HepG2 (cell line): ENCODE data around the gene SNX9. TPM values are rescaled to one million over a fixed set of nuclear protein-coding genes. Genes with fewer than 3 reads are reported as not detected.

Experiments
- IRX3 ChIP-seq: sonication (generic); formaldehyde crosslinking; IDR thresholded peaks from 2 replicates; pipeline ENCODE4 v1.8.1; 2023; ENCODE audit warnings: mild to moderate bottlenecking, low read depth, missing genetic modification reagents, borderline replicate concordance
- KLF16 ChIP-seq, 2 experiments: sonication (generic) in 1 of 2; formaldehyde crosslinking in 1 of 2; IDR thresholded peaks; 2 replicates each; pipeline versions ENCODE4 v1.6.1 to v1.8.0; 2016 to 2023; ENCODE audit warnings: missing genetic modification reagents in 2 of 2, missing compliant biosample characterization in 1 of 2
- NRL ChIP-seq: sonication (generic); formaldehyde crosslinking; IDR thresholded peaks from 2 replicates; pipeline ENCODE4 v1.5.0; 2020; ENCODE audit warnings: missing genetic modification reagents, mild to moderate bottlenecking, moderate library complexity, borderline replicate concordance
- ONECUT2 ChIP-seq: sonication (generic); formaldehyde crosslinking; IDR thresholded peaks from 2 replicates; pipeline ENCODE4 v1.4.0; 2020; ENCODE audit warnings: missing genetic modification reagents
- RFX3 ChIP-seq: IDR thresholded peaks from 2 replicates; pipeline ENCODE4 v1.6.1; 2016; ENCODE audit warnings: missing biosample characterization, missing genetic modification reagents
- RFXAP ChIP-seq: sonication (generic); formaldehyde crosslinking; IDR thresholded peaks from 2 replicates; pipeline ENCODE4 v1.4.0; 2020; ENCODE audit warnings: missing genetic modification reagents, borderline replicate concordance
- RXRA ChIP-seq: sonication (generic); formaldehyde crosslinking; IDR thresholded peaks from 2 replicates; pipeline ENCODE4 v1.5.1; 2020; ENCODE audit warnings: missing genetic modification reagents
- STAG1 ChIP-seq: sonication (generic); formaldehyde crosslinking; IDR thresholded peaks from 2 replicates; pipeline ENCODE4 v1.4.0; 2020; ENCODE audit warnings: missing genetic modification reagents
- TBP ChIP-seq: sonication (generic); formaldehyde crosslinking; IDR thresholded peaks from 2 replicates; pipeline ENCODE4 v1.5.0; 2020; ENCODE audit warnings: missing genetic modification reagents
- TP53 ChIP-seq: sonication (generic); formaldehyde crosslinking; conservative IDR thresholded peaks from 2 replicates; pipeline ENCODE4 v1.4.0; 2020; ENCODE audit warnings: missing genetic modification reagents
- ZHX2 ChIP-seq, 2 experiments: sonication (generic) in 1 of 2; formaldehyde crosslinking in 1 of 2; IDR thresholded peaks; 2 replicates each; pipeline versions ENCODE4 v1.6.1 to v1.9.0; 2014 to 2022; ENCODE audit warnings: antibody characterized with exemption in 1 of 2, borderline replicate concordance in 1 of 2, inconsistent platforms in 1 of 2, low read depth in 1 of 2, missing genetic modification reagents in 1 of 2
- ZNF18 ChIP-seq: sonication (generic); formaldehyde crosslinking; IDR thresholded peaks from 2 replicates; pipeline ENCODE4 v1.8.0; 2022; ENCODE audit warnings: mild to moderate bottlenecking, missing genetic modification reagents; ENCODE audit not compliant: insufficient replicate concordance
- ZNF772 ChIP-seq: sonication (generic); formaldehyde crosslinking; IDR thresholded peaks from 2 replicates; pipeline ENCODE4 v1.5.0; 2020; ENCODE audit warnings: mild to moderate bottlenecking, missing genetic modification reagents
- ZNF777 ChIP-seq: sonication (generic); formaldehyde crosslinking; IDR thresholded peaks from 2 replicates; pipeline ENCODE4 v1.4.0; 2020; ENCODE audit warnings: missing genetic modification reagents
- ZSCAN5A ChIP-seq: sonication (generic); formaldehyde crosslinking; IDR thresholded peaks from 2 replicates; pipeline ENCODE4 v1.8.0; 2022; ENCODE audit warnings: mild to moderate bottlenecking, missing genetic modification reagents, borderline replicate concordance
- polyA plus RNA-seq, 8 experiments: library from polyadenylated mRNA; depleted of rRNA in 3 of 8; stranded (reverse) in 7 of 8; unstranded in 1 of 8; fragments of >200 nt; fragmentation: Illumina TruSeq in 4 of 8; extraction: Trizol in 4 of 8; gene quantifications; 2 replicates each; pipeline versions ENCODE4 v1.2.1 to v1.2.3, GENCODE V29; 2011 to 2016; ENCODE audit warnings: low read depth in 4 of 8, missing spikeins in 1 of 8, mixed read lengths in 1 of 8; ENCODE audit not compliant: insufficient read depth in 1 of 8
- total RNA-seq, 5 experiments: library from RNA; depleted of rRNA; stranded (reverse); fragments of >200 nt; fragmentation: Illumina TruSeq; extraction: Trizol; gene quantifications; 2 replicates each; pipeline ENCODE4 v1.2.3, GENCODE V29; 2016; ENCODE audit warnings: low read depth in 1 of 5

The SNX9 gene
- total and polyA plus RNA-seq, 2 of the 13 experiments (the other 11 are each of a cell fraction or from before 2014, with no cell fraction given), result 21.9 to 36.0 TPM

- TF ChIP-seq TP53 (CRISPR knock-in tag) (peak; percentile 61; the same call in 1 of the 2 replicates), STAG1 (CRISPR knock-in tag) (peak; percentile 25; the same call in 1 of the 2 replicates), ZNF18 (no peak), NRL (CRISPR knock-in tag) (peak; percentile 31; the same call in 1 of the 2 replicates), TBP (CRISPR knock-in tag) (no peak), RXRA (CRISPR knock-in tag) (peak; percentile 15; the same call in 1 of the 2 replicates), RFX3 (no peak), IRX3 (no peak), ZNF772 (CRISPR knock-in tag) (peak; percentile 58; the same call in 1 of the 2 replicates), ZHX2 (IDR thresholded peaks at IDR 0.05; ENCODE audit: low read depth) (no peak), ZHX2 (CRISPR knock-in tag; IDR thresholded peaks at IDR 0.05; ENCODE audit: borderline replicate concordance) (0 out of 2 replicates have a peak, but pooled peaks have one; percentile 34), ZSCAN5A (CRISPR knock-in tag) (no peak), KLF16 (CRISPR knock-in tag; IDR thresholded peaks at IDR 0.05) (no peak), ONECUT2 (0 out of 2 replicates have a peak, but pooled peaks have one; percentile 29), ZNF777 (CRISPR knock-in tag) (peak; percentile 69; the same call in 1 of the 2 replicates), RFXAP (CRISPR knock-in tag) (0 out of 2 replicates have a peak, but pooled peaks have one; percentile 61)
Observed at GRCh38 chr6:157953580-157954091, 130.6 kb downstream of the SNX9 start (continued).
